ENCODE measurements around the gene TACC3. TPM values are rescaled to one million over a fixed set of nuclear protein-coding genes. Genes with fewer than 3 reads are reported as not detected.

Gene TACC3
- total RNA-seq, 4 donors from 2014 or later, result 2.5 to 8.8 (median 5.8) TPM

DNA sequence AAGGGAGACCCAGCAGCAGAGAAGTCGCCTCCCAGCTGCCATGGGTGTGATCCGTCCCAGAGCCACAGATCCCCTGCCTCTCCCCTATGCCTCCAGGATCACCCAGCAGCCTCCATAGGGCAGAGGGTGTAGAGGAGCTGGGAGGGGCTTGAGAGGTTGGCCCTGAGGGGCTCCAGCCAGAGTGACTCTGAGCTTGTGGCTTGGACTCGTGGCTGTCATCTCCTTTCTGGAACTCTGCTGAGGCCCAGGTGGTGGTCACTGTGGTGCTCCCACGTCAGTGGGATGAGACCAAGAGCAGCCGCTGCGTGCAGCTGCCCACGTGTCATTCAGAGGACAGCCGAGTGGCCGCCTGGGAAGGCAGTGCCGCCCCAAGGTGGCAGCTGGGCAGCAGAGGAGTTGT, 4.2 kb downstream of the TACC3 start:
- Histone ChIP-seq H3K36me3 (peaks cover 0 to 40% (median 27%) of the 10 kb centered on the region in 4 donors), H3K27me3 (no peaks in the 10 kb centered on the region), H3K4me3 (no peak overlapping the region), H3K27ac (replicated peaks in 1 of 4) (no peak overlapping the region), H3K9me3 (no peaks in the 10 kb centered on the region), H3K4me1 (peaks cover 40 to 63% (median 57%) of the 10 kb centered on the region in 4 donors)
- no peak for TF ChIP-seq POLR2A (IDR thresholded peaks at IDR 0.05; ENCODE audit: low read depth)
- TF ChIP-seq, protein P1, sequence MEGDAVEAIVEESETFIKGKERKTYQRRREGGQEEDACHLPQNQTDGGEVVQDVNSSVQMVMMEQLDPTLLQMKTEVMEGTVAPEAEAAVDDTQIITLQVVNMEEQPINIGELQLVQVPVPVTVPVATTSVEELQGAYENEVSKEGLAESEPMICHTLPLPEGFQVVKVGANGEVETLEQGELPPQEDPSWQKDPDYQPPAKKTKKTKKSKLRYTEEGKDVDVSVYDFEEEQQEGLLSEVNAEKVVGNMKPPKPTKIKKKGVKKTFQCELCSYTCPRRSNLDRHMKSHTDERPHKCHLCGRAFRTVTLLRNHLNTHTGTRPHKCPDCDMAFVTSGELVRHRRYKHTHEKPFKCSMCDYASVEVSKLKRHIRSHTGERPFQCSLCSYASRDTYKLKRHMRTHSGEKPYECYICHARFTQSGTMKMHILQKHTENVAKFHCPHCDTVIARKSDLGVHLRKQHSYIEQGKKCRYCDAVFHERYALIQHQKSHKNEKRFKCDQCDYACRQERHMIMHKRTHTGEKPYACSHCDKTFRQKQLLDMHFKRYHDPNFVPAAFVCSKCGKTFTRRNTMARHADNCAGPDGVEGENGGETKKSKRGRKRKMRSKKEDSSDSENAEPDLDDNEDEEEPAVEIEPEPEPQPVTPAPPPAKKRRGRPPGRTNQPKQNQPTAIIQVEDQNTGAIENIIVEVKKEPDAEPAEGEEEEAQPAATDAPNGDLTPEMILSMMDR (IDR thresholded peaks at IDR 0.05), result no peak
- TF ChIP-seq EP300 (IDR thresholded peaks at IDR 0.05), result no peak
- no peak for TF ChIP-seq POLR2AphosphoS5 (IDR thresholded peaks at IDR 0.05)
- intact Hi-C loops (cut with DNase I), result loop anchor here (1.0 to 10.0 kb wide), 2 partner anchors 32 to 371 kb away; no protein-coding TSS in a partner anchor
- WGBS, result 83% methylated on average over 10 of the region's 10 CpGs
- no peak for DNase-seq (ENCODE audit: extremely low spot score)

DNA sequence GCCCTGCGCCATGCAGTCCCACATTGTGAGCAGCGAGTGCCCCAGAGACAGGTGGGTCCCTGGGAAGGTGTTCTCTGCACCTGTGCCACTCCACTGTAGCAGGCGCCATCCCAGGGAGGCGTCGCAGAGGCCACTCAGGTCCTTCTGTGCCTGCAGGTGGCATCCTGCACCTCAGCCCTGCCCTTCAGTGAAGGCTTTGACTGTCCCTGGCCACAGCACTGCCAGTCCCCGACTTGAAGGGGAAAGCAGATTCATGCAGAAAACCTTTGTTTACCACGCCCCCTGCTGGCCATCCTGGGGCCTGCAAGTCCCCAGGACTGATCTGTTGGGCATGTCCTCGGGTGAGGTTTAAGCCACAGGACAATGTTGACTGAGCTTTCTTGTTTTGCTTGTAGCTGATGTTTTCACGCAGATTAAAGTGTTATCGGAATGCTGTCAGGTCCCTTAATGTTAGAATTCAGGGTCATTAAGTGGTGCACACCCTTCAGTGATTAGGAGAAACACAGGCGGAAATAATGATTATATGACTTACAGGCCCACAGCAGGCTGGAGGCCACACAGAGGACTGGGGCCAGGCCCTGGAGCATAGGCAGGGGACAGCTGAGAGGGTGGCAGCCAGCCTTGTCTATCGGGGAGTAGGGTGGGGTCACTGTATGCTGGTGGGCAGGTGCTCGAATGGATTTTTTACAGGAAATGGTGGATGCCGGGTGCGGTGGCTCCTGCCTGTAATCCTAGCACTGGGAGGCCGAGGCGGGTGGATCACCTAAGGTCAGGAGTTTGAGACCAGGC, 5.0 kb downstream of the TACC3 start:
- no peaks in the 10 kb centered on the region for H3K9me3 ChIP-seq
- 61% methylated on average over 17 of the region's 17 CpGs for WGBS
- H3K36me3 ChIP-seq, result peaks cover 0 to 48% (median 35%) of the 10 kb centered on the region in 4 donors
- TF ChIP-seq POLR2A (IDR thresholded peaks at IDR 0.05; ENCODE audit: low read depth) (no peak), POLR2AphosphoS5 (IDR thresholded peaks at IDR 0.05) (peak in 1 of 2 donors; percentile 62)
- TF ChIP-seq, protein P1 (IDR thresholded peaks at IDR 0.05), result peak; percentile 96 to 100 (median 97)
- H3K4me1 ChIP-seq, result peaks cover 40 to 62% (median 56%) of the 10 kb centered on the region in 4 donors
- peak overlapping the region; percentile 12 to 57 (median 44) for H3K27ac ChIP-seq (replicated peaks in 1 of 4)
- peak; percentile 97 for DNase-seq (ENCODE audit: extremely low spot score)
- intact Hi-C loops (cut with DNase I), result loop anchor here (10.0 kb wide), 1 partner anchor 372 kb away; no protein-coding TSS in a partner anchor
- no peak overlapping the region for H3K4me3 ChIP-seq
- H3K27me3 ChIP-seq, result no peaks in the 10 kb centered on the region

DNA sequence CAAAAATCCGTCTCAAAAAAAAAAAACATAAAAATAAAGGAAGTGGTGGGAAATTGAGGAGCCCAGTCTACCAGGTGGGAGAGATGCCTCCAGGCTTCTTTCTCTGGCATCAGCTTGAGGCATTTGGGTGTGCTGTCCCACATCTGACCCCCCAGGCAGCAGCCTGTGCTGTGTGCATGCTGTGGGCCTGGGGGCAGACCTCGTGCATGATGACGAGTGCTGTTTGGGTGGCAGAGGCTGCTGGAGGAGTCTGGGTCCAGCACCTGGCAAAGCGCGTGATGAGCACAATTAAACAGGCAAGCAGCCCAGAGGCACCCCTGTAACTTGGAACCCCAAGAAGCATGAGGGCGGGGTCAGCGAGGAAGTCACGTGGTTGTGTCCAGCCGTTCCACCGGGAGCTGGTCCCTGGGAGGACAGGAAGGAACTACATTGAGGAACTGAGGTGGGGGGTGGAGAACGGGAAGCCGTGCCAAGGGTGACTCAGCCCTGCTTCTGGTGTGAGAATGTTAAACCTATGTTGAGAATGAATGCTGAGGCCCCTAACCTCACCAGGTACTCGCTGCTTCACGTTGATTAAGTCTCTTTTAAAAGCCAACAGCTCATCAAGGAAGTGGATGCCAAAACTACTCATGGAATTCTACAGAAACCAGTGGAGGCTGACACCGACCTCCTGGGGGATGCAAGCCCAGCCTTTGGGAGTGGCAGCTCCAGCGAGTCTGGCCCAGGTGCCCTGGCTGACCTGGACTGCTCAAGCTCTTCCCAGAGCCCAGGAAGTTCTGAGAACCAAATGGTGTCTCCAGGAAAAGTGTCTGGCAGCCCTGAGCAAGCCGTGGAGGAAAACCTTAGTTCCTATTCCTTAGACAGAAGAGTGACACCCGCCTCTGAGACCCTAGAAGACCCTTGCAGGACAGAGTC, 6.1 kb downstream of the TACC3 start:
- Histone ChIP-seq H3K9me3 (no peaks in the 10 kb centered on the region), H3K27ac (replicated peaks in 1 of 4) (peak overlapping the region; percentile 12 to 64 (median 44)), H3K4me1 (peaks cover 31 to 52% (median 45%) of the 10 kb centered on the region in 4 donors), H3K36me3 (peaks cover 0 to 58% (median 45%) of the 10 kb centered on the region in 4 donors), H3K4me3 (peak overlapping the region in 2 of 4 donors; percentile 15 to 18), H3K27me3 (no peaks in the 10 kb centered on the region)
- no peak for DNase-seq (ENCODE audit: extremely low spot score)
- intact Hi-C loops (cut with DNase I), result loop anchor here (10.0 kb wide), 1 partner anchor 373 kb away; no protein-coding TSS in a partner anchor
- WGBS, result 69% methylated on average over 18 of the region's 18 CpGs
- TF ChIP-seq, protein P1 (IDR thresholded peaks at IDR 0.05), result no peak
- TF ChIP-seq EP300 (IDR thresholded peaks at IDR 0.05) (no peak), POLR2A (IDR thresholded peaks at IDR 0.05; ENCODE audit: low read depth) (no peak), POLR2AphosphoS5 (IDR thresholded peaks at IDR 0.05) (peak in 1 of 2 donors; percentile 49)

DNA sequence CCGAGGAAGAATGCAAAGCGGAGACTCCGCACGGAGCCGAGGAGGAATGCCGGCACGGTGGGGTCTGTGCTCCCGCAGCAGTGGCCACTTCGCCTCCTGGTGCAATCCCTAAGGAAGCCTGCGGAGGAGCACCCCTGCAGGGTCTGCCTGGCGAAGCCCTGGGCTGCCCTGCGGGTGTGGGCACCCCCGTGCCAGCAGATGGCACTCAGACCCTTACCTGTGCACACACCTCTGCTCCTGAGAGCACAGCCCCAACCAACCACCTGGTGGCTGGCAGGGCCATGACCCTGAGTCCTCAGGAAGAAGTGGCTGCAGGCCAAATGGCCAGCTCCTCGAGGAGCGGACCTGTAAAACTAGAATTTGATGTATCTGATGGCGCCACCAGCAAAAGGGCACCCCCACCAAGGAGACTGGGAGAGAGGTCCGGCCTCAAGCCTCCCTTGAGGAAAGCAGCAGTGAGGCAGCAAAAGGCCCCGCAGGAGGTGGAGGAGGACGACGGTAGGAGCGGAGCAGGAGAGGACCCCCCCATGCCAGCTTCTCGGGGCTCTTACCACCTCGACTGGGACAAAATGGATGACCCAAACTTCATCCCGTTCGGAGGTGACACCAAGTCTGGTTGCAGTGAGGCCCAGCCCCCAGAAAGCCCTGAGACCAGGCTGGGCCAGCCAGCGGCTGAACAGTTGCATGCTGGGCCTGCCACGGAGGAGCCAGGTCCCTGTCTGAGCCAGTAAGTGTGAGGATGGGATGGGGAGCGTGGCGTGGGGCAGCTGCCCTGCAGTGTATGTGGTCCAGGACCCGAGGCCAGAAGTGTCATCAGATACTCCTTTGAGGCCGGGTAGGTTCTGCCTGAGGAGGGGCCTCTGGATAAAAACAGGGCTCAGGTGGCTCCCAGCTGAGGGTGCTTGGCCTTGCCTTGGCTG, 7.0 kb downstream of the TACC3 start:
- WGBS, result 84% methylated on average over 24 of the region's 31 CpGs
- H3K4me3 ChIP-seq, result peak overlapping the region in 2 of 4 donors; percentile 1 to 15
- H3K9me3 ChIP-seq, result no peaks in the 10 kb centered on the region
- DNase-seq (ENCODE audit: extremely low spot score), result no peak
- peaks cover 27 to 44% (median 38%) of the 10 kb centered on the region in 4 donors for H3K4me1 ChIP-seq
- TF ChIP-seq POLR2A (IDR thresholded peaks at IDR 0.05; ENCODE audit: low read depth) (no peak), POLR2AphosphoS5 (IDR thresholded peaks at IDR 0.05) (no peak)
- TF ChIP-seq, protein P1 (IDR thresholded peaks at IDR 0.05), result no peak
- no peaks in the 10 kb centered on the region for H3K27me3 ChIP-seq
- intact Hi-C loops (cut with DNase I), result loop anchor here (10.0 kb wide), 1 partner anchor 374 kb away; no protein-coding TSS in a partner anchor
- peak overlapping the region; percentile 12 to 64 (median 38) for H3K27ac ChIP-seq (replicated peaks in 1 of 4)
- H3K36me3 ChIP-seq, result peaks cover 0 to 66% (median 54%) of the 10 kb centered on the region in 4 donors

Data from esophagus muscularis mucosa (tissue), 4 donors.